HG03025 (cell line): ENCODE results near the gene ARPC1A.
"Not testable (repeated sequence)": the region's sequence is repeated elsewhere in the genome, so short reads cannot be mapped to it uniquely, and the experiment has no call there.

ENCODE experiments used
- ATAC-seq: cut with Tn5 transposase; IDR thresholded peaks from one replicate; pipeline ENCODE4 v1.9.1; 2021; ENCODE audit warnings: mild to moderate bottlenecking, moderate library complexity; ENCODE audit not compliant: unreplicated experiment, low FRiP score

ARPC1A gene

GRCh38 chr7:99314504-99314903 is 11.2 kb upstream of the ARPC1A start:
- no peak for ATAC-seq

GRCh38 chr7:99320371-99320770 is 5.3 kb upstream of the ARPC1A start:
- no peak for ATAC-seq

GRCh38 chr7:99322659-99323058 is 3.0 kb upstream of the ARPC1A start:
- ATAC-seq = not testable (repeated sequence)

DNA sequence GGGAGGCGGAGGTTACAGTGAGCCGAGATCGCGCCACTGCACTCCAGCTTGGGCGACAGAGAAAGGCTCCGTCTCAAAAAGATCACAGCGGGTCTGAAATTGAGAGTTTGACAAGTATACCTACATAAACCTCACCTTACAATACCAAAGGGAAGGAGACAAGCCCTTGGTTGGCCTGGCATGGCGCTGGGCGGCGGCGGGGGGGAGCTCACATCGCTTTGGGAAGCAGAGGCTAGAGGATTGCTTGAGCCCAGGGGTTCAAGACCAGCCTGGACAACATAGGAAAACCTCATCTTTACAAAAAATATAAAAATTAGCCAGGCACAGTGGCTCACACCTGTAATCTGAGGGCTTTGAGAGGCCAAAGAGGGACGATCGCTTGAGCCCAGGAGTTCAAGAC is 1.1 kb upstream of the ARPC1A start:
- no peak for ATAC-seq

DNA sequence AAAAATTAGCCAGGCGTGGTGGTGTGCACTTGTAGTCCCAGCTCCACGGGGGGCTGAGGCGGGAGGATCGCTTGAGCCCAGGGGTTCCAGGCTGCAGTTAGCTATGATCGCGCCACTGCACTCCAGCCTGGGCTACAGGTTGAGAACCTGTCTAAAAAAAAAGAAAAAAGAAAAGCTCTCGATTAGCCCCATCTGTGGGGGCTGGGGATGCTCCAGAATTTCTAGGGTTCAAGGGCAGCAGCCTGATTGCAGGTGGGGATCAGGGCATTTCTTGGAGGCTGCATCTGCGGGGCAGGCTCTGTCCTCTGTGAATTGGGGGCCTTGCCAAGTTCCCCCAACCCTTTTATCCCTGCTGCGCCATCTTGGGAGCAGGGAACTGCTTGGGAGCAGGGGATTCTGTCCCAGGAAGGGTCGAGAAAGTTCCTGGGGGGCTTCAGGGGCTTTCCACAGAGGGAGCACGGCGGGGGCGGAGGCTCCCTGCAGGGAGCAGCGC is 651 bp upstream of the ARPC1A start:
- no peak for ATAC-seq

DNA sequence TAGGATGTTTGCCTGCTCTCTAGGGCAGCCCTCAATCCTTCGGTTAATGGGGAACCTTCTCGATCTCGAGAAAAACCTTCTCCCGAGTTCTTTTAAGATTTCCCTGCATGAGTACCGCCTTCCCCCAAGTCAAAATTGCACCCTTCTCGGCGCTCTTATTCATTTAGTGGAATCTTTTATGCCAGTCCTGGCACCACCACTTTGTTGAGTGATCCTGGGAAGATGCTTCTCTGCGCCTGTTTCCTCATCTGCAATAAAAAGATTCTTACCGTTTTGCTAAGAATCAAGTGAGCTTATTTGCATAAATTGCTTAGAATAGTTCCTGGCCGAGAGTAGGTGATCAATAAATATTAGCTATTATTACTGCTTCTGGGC is 697 bp downstream of the ARPC1A start:
- no peak for ATAC-seq

- not testable (repeated sequence) for ATAC-seq
Observed at GRCh38 chr7:99330314-99330961, 4.7 kb downstream of the ARPC1A start.

DNA sequence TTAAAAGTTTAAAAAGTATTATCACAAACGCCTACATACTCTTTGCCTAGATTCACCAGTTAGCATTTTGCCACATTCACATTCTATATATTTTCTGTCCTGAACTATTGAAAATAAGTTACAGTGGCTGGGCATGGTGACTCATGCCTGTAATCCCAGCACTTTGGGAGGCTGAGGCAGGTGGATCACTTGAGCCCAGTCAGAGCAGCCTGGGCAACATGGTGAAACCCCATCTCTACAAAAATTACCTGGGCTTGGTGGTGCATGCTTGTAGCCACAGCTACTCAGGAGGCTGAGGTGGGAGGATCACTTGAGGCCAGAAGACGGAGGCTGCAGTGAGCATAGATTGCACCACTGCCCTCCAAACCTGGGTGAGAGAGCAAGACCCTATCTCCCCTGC is 5.3 kb downstream of the ARPC1A start:
- no peak for ATAC-seq

DNA sequence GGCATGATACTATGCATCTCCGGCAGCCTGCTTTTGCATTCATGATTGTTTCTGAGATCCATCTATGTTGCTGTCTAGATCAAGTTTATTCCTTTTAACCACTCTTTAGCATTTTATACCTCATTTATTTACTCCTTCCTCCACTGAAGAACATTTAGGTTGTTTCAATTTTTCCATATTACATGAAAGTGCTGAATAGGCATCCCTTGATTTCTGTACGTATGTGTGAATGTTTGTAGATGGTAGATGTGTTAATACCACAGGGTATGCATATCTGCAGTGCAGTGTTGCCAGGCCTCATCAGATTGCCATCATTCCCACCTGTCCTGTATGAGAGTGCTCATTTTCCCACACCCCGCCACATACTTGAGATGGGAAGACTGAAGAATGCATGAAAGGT is 13.9 kb downstream of the ARPC1A start:
- no peak for ATAC-seq

GRCh38 chr7:99340659-99341058 is 15.0 kb downstream of the ARPC1A start:
- ATAC-seq = no peak

DNA sequence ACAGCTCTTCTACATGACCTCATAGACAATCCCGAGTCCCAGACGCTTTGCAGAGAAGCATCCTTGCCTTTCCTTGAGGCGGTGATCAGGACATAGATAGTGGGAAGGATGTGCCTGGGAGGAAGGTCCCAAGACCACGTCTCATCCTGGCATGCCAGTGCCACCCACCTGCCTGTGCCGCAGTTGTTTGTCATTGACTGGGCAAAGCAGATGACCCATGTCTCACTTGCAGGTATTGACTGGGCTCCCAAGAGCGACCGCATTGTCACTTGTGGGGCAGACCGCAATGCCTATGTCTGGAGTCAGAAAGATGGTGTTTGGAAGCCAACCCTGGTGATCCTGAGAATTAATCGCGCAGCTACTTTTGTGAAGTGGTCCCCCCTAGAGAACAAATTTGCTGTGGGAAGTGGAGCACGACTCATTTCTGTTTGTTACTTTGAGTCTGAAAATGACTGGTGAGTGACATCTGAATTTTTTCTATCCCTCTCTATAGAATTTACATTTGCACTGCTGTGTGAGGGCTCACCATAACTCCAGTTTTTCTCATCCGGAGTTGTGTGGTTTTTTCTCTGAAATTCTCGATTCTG is 18.5 kb downstream of the ARPC1A start:
- ATAC-seq = no peak

GRCh38 chr7:99350641-99351040 is 24.9 kb downstream of the ARPC1A start:
- not testable (repeated sequence) for ATAC-seq

DNA sequence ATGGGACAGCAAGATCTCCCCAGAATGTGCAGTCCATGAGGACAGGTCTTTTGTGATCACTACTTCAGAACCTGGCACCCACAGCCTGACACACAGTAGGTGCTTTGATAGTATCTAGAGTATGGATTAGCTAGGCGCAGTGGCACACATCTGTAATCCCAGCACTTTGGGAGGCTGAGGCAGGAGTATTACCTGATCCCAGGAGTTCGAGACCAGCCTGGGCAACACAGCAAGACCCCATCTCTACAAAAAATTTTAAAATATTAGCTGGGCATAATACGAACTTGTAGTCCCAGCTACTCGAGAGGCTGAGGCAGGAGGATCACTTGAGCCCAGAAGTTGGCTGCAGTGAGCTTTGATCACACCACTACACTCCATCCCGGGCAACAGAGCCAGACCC is 26.5 kb downstream of the ARPC1A start:
- ATAC-seq = no peak

GRCh38 chr7:99355098-99355497 is 29.4 kb downstream of the ARPC1A start:
- ATAC-seq = no peak

DNA sequence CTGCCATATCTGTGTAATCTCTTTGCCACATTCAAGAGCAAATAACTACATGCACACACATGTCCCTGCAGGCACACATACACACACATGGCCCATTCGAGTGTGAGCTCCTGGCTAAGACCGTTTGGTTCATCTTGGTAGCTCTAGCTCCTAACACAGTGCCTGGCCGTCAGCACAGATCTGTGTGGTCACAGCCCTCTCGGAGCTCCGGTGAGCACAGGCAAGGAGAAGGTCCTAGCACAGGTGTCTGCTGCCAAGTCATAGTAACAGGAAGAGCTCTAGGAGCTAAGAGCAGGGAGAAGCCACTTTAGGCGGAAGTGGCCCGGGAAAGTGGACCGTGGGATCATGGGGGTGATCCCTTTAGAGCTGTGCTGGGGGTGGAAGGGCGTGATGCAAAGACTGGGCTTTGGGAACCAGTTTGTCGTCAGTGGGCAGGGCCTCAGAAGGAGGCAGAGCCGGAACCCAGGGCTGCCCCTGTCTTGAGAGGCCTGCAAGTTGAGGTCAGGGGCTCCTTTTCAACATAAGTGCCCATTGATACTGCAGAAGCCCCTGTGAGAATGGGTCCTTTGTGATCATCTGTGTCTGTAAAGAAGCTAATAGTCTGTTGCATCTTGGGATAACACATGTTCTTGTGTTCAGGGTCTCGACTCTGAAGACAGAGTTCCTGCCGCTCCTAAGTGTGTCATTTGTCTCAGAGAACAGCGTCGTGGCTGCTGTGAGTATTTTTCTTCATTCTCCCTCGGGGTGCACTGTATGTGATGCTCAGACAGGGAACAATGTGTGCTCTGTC is 32.2 kb downstream of the ARPC1A start:
- no peak for ATAC-seq

DNA sequence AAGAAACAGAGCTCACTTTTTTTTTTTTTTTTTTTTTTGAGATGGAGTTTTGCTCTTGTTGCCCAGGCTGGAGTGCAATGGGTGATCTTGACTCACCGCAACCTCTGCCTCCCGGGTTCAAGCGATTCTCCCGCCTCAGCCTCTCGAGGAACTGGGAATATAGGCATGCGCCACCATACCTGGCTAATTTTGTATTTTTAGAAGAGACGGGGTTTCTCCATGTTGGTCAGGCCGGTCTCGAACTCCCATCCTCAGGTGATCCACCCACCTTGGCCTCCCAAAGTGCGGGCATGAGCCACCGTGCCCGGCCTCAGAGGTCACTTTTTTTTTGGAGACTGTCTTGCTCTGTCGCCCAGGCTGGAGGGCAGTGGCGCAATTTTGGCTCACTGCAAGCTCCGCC is 32.8 kb downstream of the ARPC1A start:
- ATAC-seq = not testable (repeated sequence)

- ATAC-seq = no peak
Observed at GRCh38 chr7:99359465-99360154, 33.9 kb downstream of the ARPC1A start.

DNA sequence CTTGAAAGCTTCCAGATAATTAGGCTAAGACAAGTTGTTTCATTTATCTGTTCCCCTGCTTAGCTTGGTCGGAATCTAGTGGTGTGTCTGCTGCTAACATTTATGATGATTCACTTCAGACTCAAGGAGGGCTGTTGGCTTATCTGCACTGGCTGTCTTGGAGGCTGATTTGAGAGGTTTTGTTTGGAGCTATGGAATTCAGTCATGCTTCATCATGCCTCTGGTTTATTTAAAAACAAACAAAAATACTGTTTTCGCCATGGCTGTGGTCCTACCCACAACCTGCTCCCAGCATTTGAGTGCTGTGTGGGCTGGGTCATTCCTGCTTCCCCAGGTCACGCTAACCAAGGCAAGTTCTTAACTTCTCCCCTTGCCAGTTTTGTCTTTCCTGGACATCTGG is 37.1 kb downstream of the ARPC1A start:
- no peak for ATAC-seq

DNA sequence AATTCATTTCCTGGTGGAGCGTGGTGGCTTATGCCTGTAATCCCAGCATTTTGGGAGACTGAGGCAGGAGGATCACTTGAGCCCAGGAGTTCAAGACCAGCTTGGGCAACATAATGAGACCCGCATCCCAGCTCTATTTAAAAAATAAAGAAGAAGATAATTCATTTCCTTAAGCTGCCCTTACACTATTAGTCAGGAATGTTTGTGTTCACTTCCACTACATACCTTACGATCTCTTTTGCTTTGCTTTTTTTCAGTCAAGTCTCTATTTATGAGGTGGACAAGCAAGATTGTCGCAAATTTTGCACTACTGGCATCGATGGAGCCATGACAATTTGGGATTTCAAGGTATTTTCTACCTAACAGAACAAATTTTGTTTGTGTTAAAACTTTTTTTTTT is 37.6 kb downstream of the ARPC1A start:
- no peak for ATAC-seq

DNA sequence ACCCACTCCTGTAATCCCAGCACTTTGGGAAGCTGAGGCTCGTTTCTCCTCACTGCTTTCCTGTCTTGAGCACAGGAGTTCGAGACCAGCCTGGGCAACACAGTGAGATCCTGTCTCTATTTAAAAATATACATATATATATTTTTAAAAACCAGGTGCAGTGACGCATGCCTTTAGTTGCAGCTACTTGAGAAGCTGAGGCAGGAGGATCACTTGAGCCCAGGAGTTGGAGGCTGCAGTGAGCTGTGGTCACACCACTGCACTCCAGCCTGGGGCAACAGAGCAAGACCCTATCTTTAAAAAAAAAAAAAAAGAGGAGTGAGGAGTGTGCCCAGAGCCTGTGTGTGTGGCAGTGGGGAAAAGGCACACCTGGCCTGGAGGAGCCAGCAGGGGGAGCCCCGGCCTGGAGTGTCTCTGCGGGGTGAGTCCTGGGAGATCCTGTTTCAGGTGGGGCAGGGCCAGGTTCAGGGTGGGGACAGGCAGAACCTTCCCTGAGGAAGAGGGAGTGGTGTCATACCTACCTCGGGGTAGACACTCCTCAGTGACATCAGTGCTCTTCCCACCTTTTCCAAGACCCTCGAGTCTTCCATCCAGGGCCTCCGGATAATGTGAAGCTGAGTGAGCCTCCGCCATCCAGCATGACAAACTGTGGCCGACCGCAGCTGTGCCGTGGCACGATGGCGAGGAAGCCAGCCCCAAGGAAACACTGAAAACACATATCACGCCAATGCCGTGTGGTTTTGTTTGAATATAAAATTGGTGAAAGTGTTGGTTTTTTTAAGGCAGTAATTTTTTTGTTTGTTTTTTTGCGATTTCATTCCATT is 39.8 kb downstream of the ARPC1A start:
- no peak for ATAC-seq
